DOHH2 (cell line): ENCODE measurements around the gene SMPDL3A.

Experiments used
- CTCF ChIP-seq: fragments of 200-600 bp; sonication (generic); IDR thresholded peaks from one replicate; pipeline ENCODE4 v1.5.1; 2014; ENCODE audit warnings: antibody characterized with exemption, mild to moderate bottlenecking, low read depth, low read length; ENCODE audit not compliant: poor library complexity, severe bottlenecking
- EZH2phosphoT487 ChIP-seq: fragments of 200-600 bp; sonication (generic); IDR thresholded peaks from 2 replicates; pipeline ENCODE4 v1.6.1; 2017; ENCODE audit warnings: borderline replicate concordance, mild to moderate bottlenecking, antibody characterized with exemption, low read length, moderate library complexity, mixed read lengths

GRCh38 chr6:122775975-122776374, 13.1 kb upstream of the SMPDL3A start:
- TF ChIP-seq CTCF (no peak), EZH2phosphoT487 (no peak)
